Measurements from ENCODE around the gene SAPCD2.

The SAPCD2 gene

GRCh38 chr9:137016436-137016835 is 53.9 kb downstream of the SAPCD2 start:
- no peak for DNase-seq

GRCh38 chr9:137015976-137016375 is 54.4 kb downstream of the SAPCD2 start:
- DNase-seq = no peak

GRCh38 chr9:137015540-137015930 is 54.8 kb downstream of the SAPCD2 start:
- DNase-seq = no peak

GRCh38 chr9:137014776-137015539 is 55.4 kb downstream of the SAPCD2 start:
- DNase-seq = no peak

GRCh38 chr9:137014166-137014565 is 56.2 kb downstream of the SAPCD2 start:
- no peak for DNase-seq

GRCh38 chr9:137013571-137013940 is 56.8 kb downstream of the SAPCD2 start:
- DNase-seq = no peak

- no peak for DNase-seq
Measured at GRCh38 chr9:137012694-137013570, 57.4 kb downstream of the SAPCD2 start.

Data from left hindlimb (tissue), 1 donor.